Thoracic aorta (tissue), 2 donors: ENCODE data around the gene NRTN. TPM values are rescaled to one million over a fixed set of nuclear protein-coding genes. Genes with fewer than 3 reads are reported as not detected.

Experiments
- ATAC-seq: fragments of 150-250 bp; one replicate; pipeline ENCODE4 v1.8.0; 2017; ENCODE audit warnings: low read depth; ENCODE audit not compliant: insufficient number of reproducible peaks, low FRiP score
- DNase-seq: peaks from one replicate; pipeline ENCODE4 v3.0.0-alpha.2; 2020; ENCODE audit warnings: low spot score
- H3K27ac ChIP-seq, 2 donors: fragments of 200-600 bp; sonication (generic); 1 replicate in 1 of 2; 2 replicates in 1 of 2; pipeline ENCODE4 v1.5.1; 2016; ENCODE audit warnings: mild to moderate bottlenecking in 2 of 2, moderate library complexity in 2 of 2
- H3K27me3 ChIP-seq: fragments of 200-600 bp; sonication (generic); replicated peaks from 2 replicates; pipeline ENCODE4 v1.6.0; 2016; ENCODE audit warnings: mild to moderate bottlenecking; ENCODE audit not compliant: insufficient read depth
- H3K36me3 ChIP-seq: fragments of 200-600 bp; sonication (generic); one replicate; pipeline ENCODE4 v1.5.1; 2016
- H3K4me1 ChIP-seq, 2 donors: fragments of 200-600 bp; sonication (generic); 1 replicate in 1 of 2; 2 replicates in 1 of 2; pipeline versions ENCODE4 v1.5.1 to v1.6.0; 2016; ENCODE audit warnings: low read depth in 2 of 2, mild to moderate bottlenecking in 1 of 2; ENCODE audit not compliant: control insufficient read depth in 1 of 2
- H3K4me3 ChIP-seq: fragments of 200-600 bp; sonication (generic); 2 replicates; pipeline ENCODE4 v1.5.1; 2016; ENCODE audit warnings: mild to moderate bottlenecking
- H3K9me3 ChIP-seq: fragments of 200-600 bp; sonication (generic); 2 replicates; pipeline ENCODE4 v1.5.1; 2016
- total RNA-seq, 2 donors: library from RNA; depleted of rRNA; stranded (reverse); fragments of >200 nt; gene quantifications; one replicate each; pipeline versions ENCODE4 v1.1.0 to v1.2.3, GENCODE V29; 2016
- TF ChIP-seq, protein P1 (sequence below): fragments of 200-600 bp; sonication (generic); IDR thresholded peaks from one replicate; pipeline ENCODE4 v1.5.1; 2019; ENCODE audit warnings: antibody characterized with exemption

NRTN gene
- total RNA-seq, 2 donors from 2014 or later, result not detected

DNA sequence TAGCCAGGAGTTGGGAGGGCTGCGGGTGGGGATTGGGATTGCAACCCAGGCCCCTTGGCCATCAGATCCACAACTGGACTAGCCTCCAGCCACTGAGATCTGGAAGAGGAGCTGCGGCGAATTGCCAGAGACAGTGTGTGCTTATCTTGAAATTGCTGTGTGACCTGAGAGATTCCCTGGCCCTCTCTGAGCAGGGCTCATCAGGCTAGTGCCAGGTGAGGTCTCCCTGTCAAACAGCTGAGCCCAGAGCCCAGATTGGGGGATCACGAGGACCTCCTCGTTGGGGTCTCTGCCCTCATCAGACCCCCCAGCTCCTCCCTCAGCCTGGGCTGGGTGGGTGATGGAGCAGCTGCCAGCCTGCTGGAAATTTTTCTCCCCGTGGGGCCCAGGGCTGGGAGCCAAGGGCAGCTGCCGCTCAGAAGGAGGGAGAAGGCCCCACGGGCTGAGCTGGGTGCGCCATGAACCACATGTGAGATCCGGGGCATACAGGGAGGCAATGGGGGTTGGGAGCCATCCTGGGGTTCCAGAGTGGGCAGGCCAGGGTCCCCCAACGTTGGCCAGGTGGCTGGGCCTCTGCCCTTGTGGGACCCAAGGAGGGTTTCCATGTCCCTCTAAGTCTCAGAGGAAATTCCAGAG lies 58.3 kb downstream of the NRTN start:
- H3K4me1 ChIP-seq, result no peaks in the 10 kb centered on the region
- no peak overlapping the region for H3K4me3 ChIP-seq
- DNase-seq (no peak), ATAC-seq (no peak)
- TF ChIP-seq, protein P1, sequence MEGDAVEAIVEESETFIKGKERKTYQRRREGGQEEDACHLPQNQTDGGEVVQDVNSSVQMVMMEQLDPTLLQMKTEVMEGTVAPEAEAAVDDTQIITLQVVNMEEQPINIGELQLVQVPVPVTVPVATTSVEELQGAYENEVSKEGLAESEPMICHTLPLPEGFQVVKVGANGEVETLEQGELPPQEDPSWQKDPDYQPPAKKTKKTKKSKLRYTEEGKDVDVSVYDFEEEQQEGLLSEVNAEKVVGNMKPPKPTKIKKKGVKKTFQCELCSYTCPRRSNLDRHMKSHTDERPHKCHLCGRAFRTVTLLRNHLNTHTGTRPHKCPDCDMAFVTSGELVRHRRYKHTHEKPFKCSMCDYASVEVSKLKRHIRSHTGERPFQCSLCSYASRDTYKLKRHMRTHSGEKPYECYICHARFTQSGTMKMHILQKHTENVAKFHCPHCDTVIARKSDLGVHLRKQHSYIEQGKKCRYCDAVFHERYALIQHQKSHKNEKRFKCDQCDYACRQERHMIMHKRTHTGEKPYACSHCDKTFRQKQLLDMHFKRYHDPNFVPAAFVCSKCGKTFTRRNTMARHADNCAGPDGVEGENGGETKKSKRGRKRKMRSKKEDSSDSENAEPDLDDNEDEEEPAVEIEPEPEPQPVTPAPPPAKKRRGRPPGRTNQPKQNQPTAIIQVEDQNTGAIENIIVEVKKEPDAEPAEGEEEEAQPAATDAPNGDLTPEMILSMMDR, result no peak
- no peaks in the 10 kb centered on the region for H3K9me3 ChIP-seq
- no peak overlapping the region for H3K27ac ChIP-seq
- H3K27me3 ChIP-seq, result no peaks in the 10 kb centered on the region
- H3K36me3 ChIP-seq, result no peaks in the 10 kb centered on the region

DNA sequence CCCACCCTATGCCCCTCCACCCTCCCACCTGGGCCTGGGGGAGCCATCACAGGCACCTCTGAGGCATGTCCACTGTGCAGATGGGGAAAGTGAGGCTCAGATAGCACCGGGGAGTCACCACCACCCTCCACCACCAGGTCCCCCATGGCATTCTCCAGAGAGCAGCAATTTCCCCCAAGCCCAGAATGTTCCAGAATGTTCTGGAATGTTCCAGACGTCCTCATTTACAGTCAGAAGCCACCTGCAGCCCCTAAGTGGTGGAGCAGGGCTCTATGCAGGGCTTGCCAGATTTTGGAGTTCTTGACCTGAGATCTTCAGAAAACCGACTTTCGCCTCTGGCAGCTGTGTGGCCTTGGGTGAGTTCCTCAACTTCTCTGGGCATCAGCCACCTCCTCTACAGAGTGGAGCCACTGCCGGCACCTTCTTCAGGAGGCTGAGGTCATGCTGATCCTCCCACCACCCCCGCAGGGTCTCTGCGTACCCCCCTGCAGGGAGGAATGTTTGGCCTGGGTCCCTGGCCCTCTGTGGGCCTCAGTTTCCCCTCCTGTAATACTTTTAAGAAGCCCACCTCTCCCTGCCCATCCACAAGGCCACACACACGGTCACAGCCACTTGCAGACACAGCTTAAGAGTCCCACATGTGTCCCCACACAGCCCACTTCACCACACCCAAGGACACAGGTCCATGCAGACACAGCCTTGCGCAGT lies 59.3 kb downstream of the NRTN start:
- Histone ChIP-seq H3K4me1 (no peaks in the 10 kb centered on the region), H3K36me3 (no peaks in the 10 kb centered on the region), H3K27me3 (no peaks in the 10 kb centered on the region), H3K9me3 (no peaks in the 10 kb centered on the region), H3K27ac (no peak overlapping the region), H3K4me3 (no peak overlapping the region)
- DNase-seq (no peak), ATAC-seq (no peak)
- TF ChIP-seq, protein P1, result no peak

DNA sequence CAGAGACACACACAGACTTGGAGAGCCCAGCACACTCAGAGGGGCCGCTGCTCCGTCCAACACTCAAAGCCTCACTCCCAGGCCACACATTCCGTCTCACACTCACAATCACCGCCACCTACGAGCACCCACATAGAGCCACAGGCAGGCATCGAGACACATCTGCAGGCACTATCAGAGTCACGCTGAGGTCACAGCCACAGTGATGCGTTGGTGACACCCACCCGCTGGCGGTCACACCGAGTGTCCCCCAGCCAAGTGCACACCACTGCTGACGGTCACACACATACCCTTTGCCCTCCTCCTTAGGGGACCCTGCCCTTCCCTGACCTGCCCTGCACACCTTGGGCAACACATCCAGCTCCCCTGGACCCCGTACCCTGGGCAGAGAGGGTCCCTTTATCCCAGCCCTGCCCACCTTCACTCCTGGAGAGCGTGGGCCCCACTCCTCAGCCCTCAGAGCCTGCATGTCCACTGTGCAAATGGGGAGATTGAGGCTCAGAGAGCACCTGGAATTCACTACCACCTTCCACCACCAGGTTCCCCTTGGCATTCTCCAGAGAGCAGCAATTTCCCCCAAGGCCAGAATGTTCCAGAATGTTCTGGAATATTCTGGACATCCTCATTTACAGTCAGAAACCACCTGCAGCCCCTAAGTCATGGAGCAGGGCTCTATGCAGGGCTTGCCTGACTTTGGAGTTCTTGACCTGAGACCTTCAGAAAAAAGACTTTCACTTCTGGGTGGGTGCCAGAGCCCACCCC lies 60.0 kb downstream of the NRTN start:
- H3K36me3 ChIP-seq, result no peaks in the 10 kb centered on the region
- H3K9me3 ChIP-seq, result no peaks in the 10 kb centered on the region
- H3K27ac ChIP-seq, result no peak overlapping the region
- ATAC-seq, result no peak
- no peak overlapping the region for H3K4me3 ChIP-seq
- no peak for DNase-seq
- H3K27me3 ChIP-seq, result no peaks in the 10 kb centered on the region
- TF ChIP-seq, protein P1, result peak; percentile 23
- no peaks in the 10 kb centered on the region for H3K4me1 ChIP-seq

DNA sequence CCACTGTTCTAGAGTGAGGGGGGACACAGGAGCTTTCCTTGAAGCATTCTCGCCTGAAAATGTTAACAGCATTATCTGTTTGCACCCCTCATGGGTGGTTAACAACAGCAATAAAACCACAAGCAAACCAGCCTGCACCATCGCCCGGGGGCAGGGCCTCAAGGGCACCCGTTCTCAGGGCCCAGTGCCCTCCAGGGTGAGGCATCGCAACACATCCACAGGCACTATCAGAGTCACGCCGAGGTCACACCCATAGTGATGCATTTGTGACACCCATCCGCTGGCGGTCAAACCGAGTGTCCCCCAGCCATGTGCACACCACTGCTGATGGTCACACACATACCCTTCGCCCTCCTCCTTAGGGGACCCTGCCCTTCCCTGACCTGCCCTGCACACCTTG lies 60.9 kb downstream of the NRTN start:
- ATAC-seq, result no peak

More for the DNA sequence above, 60.9 kb downstream of the NRTN start:
- no peaks in the 10 kb centered on the region for H3K9me3 ChIP-seq
- no peak for DNase-seq
- no peak overlapping the region for H3K4me3 ChIP-seq
- TF ChIP-seq, protein P1, result no peak
- no peaks in the 10 kb centered on the region for H3K27me3 ChIP-seq
- H3K4me1 ChIP-seq, result no peaks in the 10 kb centered on the region
- no peak overlapping the region for H3K27ac ChIP-seq
- no peaks in the 10 kb centered on the region for H3K36me3 ChIP-seq
